Measurements from ENCODE around the gene CCR9.

Gene CCR9

DNA sequence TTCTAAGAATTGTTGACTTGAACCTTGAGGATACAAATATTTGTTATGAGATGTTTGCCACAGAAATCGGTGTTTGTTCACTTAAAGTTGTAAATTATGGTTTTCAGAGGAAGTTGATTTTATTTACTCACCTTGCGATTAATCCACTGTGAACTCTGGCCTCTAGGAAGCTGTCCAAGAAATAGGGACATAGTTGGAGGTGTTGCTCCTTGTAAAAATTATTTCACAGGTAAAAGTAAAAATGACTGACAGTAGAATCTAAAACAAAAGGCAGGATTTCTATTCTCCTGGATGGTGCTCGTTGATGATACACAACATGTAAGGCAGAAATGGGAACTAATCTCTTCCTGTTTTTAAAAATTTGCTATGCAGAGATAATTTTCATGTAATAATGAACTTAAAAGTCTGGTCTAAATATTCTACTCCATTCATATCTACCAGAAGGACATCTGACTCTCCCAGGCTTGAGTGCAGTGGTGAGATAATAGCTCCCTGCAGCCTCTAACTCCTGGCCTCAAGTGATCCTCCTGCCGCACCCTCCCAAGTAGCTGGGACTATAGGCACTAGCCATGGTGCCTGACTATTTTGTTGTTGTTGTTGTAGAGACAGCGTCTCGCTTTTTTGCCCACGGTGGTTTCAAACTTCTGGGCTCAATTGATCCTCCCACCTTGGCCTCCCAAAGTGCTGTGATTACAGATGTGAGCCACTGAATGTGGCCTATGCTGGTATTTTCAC lies 27.4 kb upstream of the CCR9 start:
- Histone ChIP-seq H3K4me3 (ENCODE audit: low read length, poor library complexity, severe bottlenecking) (no peak overlapping the region), H3K79me2 (ENCODE audit: insufficient read depth, low read length) (no peaks in the 10 kb centered on the region), H3F3A (ENCODE audit: low read depth) (no peaks in the 10 kb centered on the region), H3K9me3 (ENCODE audit: insufficient read depth, low read depth, low read length) (no peaks in the 10 kb centered on the region), H3K4me2 (ENCODE audit: low read depth, low read length, poor library complexity, severe bottlenecking) (no peak overlapping the region), H3K36me3 (ENCODE audit: insufficient read depth, low read length) (no peaks in the 10 kb centered on the region), H3K27me3 (ENCODE audit: insufficient read depth, low read length, poor library complexity, severe bottlenecking) (no peaks in the 10 kb centered on the region), H3K9me2 (replicated peaks; ENCODE audit: low read depth, low read length) (no peaks in the 10 kb centered on the region), H3K4me1 (ENCODE audit: insufficient read depth, low read length, poor library complexity, severe bottlenecking) (no peaks in the 10 kb centered on the region), H2AFZ (ENCODE audit: low read length) (no peak overlapping the region), H3K9ac (ENCODE audit: low read depth, low read length, poor library complexity, severe bottlenecking) (no peak overlapping the region), H4K20me1 (ENCODE audit: insufficient read depth, low read length, poor library complexity, severe bottlenecking) (no peaks in the 10 kb centered on the region)
- TF ChIP-seq EZH2phosphoT487 (IDR thresholded peaks at IDR 0.05; ENCODE audit: borderline replicate concordance): no peak
- TF ChIP-seq, protein P1, sequence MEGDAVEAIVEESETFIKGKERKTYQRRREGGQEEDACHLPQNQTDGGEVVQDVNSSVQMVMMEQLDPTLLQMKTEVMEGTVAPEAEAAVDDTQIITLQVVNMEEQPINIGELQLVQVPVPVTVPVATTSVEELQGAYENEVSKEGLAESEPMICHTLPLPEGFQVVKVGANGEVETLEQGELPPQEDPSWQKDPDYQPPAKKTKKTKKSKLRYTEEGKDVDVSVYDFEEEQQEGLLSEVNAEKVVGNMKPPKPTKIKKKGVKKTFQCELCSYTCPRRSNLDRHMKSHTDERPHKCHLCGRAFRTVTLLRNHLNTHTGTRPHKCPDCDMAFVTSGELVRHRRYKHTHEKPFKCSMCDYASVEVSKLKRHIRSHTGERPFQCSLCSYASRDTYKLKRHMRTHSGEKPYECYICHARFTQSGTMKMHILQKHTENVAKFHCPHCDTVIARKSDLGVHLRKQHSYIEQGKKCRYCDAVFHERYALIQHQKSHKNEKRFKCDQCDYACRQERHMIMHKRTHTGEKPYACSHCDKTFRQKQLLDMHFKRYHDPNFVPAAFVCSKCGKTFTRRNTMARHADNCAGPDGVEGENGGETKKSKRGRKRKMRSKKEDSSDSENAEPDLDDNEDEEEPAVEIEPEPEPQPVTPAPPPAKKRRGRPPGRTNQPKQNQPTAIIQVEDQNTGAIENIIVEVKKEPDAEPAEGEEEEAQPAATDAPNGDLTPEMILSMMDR (conservative IDR thresholded peaks at IDR 0.05; ENCODE audit: low read length): no peak

DNA sequence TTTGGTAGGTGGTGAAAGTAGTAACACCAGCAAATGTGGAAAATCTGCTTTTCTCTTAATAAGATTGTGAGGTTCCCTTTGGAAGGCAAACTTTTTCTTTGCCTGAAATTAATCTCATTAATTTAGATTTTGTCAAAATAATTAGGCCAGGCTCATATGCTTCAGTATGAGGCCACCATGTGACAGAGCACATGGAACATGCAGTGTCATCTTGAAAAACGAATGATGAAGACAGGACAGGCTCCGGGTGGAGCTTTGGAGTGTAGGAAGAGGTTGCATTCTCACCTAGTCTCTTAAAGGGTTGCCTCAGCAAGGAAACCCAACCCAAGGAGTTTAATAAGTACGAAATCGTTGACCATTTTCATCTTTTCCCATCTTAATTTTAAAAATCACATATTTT lies 25.9 kb upstream of the CCR9 start:
- Histone ChIP-seq H3F3A (ENCODE audit: low read depth) (no peaks in the 10 kb centered on the region), H3K27me3 (ENCODE audit: insufficient read depth, low read length, poor library complexity, severe bottlenecking) (no peaks in the 10 kb centered on the region), H3K9me2 (replicated peaks; ENCODE audit: low read depth, low read length) (no peaks in the 10 kb centered on the region), H4K20me1 (ENCODE audit: insufficient read depth, low read length, poor library complexity, severe bottlenecking) (no peaks in the 10 kb centered on the region), H3K4me2 (ENCODE audit: low read depth, low read length, poor library complexity, severe bottlenecking) (no peak overlapping the region), H3K9me3 (ENCODE audit: insufficient read depth, low read depth, low read length) (no peaks in the 10 kb centered on the region), H3K36me3 (ENCODE audit: insufficient read depth, low read length) (no peaks in the 10 kb centered on the region), H3K9ac (ENCODE audit: low read depth, low read length, poor library complexity, severe bottlenecking) (no peak overlapping the region), H3K79me2 (ENCODE audit: insufficient read depth, low read length) (no peaks in the 10 kb centered on the region), H2AFZ (ENCODE audit: low read length) (no peak overlapping the region), H3K4me3 (ENCODE audit: low read length, poor library complexity, severe bottlenecking) (no peak overlapping the region), H3K4me1 (ENCODE audit: insufficient read depth, low read length, poor library complexity, severe bottlenecking) (peaks cover 10% of the 10 kb centered on the region)
- no peak for TF ChIP-seq EZH2phosphoT487 (IDR thresholded peaks at IDR 0.05; ENCODE audit: borderline replicate concordance)
- TF ChIP-seq, protein P1 (conservative IDR thresholded peaks at IDR 0.05; ENCODE audit: low read length): no peak

DNA sequence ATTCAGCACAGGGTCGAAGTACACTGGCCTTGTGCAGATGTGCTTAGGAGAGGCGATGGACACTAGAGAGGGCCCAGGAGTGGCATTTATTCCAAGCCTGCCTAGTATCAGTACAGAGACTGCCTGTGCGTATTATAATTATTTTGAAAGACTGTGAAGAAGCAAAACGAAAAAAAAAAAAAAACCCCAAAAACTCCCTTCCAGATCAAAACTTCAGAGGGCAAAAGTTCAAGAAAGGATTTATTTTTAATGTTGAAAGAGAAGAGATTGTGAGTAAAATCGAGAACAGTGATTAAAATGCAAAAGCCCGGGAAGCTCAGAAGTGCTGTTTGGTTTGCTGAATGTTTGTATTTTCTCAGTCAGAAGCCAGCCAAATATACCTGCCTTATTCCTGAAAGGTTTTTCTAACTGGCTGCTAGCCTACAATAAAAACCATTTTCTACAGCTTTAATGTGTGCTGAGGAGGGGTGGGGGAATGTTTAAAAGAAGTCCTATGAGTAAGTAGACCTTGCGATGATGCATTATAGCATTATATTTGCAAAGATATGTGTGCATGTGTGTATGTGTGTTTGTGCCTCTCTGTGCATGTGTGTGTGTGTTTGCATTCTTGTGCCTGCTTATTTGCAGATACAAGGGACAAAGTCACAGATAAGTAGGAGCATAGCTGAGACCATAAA lies 25.2 kb upstream of the CCR9 start:
- Histone ChIP-seq H3F3A (ENCODE audit: low read depth) (no peaks in the 10 kb centered on the region), H3K9ac (ENCODE audit: low read depth, low read length, poor library complexity, severe bottlenecking) (no peak overlapping the region), H3K9me3 (ENCODE audit: insufficient read depth, low read depth, low read length) (no peaks in the 10 kb centered on the region), H3K4me3 (ENCODE audit: low read length, poor library complexity, severe bottlenecking) (no peak overlapping the region), H3K9me2 (replicated peaks; ENCODE audit: low read depth, low read length) (no peaks in the 10 kb centered on the region), H3K36me3 (ENCODE audit: insufficient read depth, low read length) (no peaks in the 10 kb centered on the region), H3K4me2 (ENCODE audit: low read depth, low read length, poor library complexity, severe bottlenecking) (no peak overlapping the region), H3K27me3 (ENCODE audit: insufficient read depth, low read length, poor library complexity, severe bottlenecking) (no peaks in the 10 kb centered on the region), H3K79me2 (ENCODE audit: insufficient read depth, low read length) (no peaks in the 10 kb centered on the region), H2AFZ (ENCODE audit: low read length) (no peak overlapping the region), H4K20me1 (ENCODE audit: insufficient read depth, low read length, poor library complexity, severe bottlenecking) (no peaks in the 10 kb centered on the region), H3K4me1 (ENCODE audit: insufficient read depth, low read length, poor library complexity, severe bottlenecking) (peaks cover 14% of the 10 kb centered on the region)
- TF ChIP-seq EZH2phosphoT487 (IDR thresholded peaks at IDR 0.05; ENCODE audit: borderline replicate concordance): no peak
- TF ChIP-seq, protein P1 (conservative IDR thresholded peaks at IDR 0.05; ENCODE audit: low read length): no peak

Data from Loucy (cell line).